ENCODE data around the gene RGL1. TPM values are rescaled to one million over a fixed set of nuclear protein-coding genes. Genes with fewer than 3 reads are reported as not detected.

Gene RGL1
- total RNA-seq, 1 experiment from 2014 or later: 1.3 TPM

GRCh38 chr1:183885142-183885735 lies 80.3 kb downstream of the RGL1 start:
- DNase-seq (ENCODE audit: low read depth, low spot score): no peak
- Histone ChIP-seq H3K27ac (ENCODE audit: low read depth, low read length) (no peak overlapping the region), H3K9me3 (ENCODE audit: control insufficient read depth in 1 of 2, insufficient read depth in 1 of 2, low read depth in 1 of 2, low read length in 2 of 2) (no peaks in the 10 kb centered on the region), H3K4me1 (ENCODE audit: control insufficient read depth in 1 of 2, insufficient read depth in 2 of 2, low read length in 2 of 2) (peaks cover 4 to 10% of the 10 kb centered on the region in 2 experiments; a peak in 2 of 4 replicates), H3K36me3 (ENCODE audit: control insufficient read depth in 1 of 2, insufficient read depth in 2 of 2, low read length in 2 of 2) (no peaks in the 10 kb centered on the region), H3K79me2 (ENCODE audit: insufficient read depth, low read length) (no peaks in the 10 kb centered on the region), H3K27me3 (ENCODE audit: insufficient read depth, low read length) (no peaks in the 10 kb centered on the region), H4K20me1 (ENCODE audit: insufficient read depth) (no peaks in the 10 kb centered on the region), H3K9me2 (ENCODE audit: insufficient read depth) (no peaks in the 10 kb centered on the region), H2AFZ (ENCODE audit: low read depth, low read length, poor library complexity, severe bottlenecking) (no peak overlapping the region), H3K9ac (ENCODE audit: low read length) (no peak overlapping the region), H3K4me2 (ENCODE audit: low read length) (no peak overlapping the region), H3K4me3 (replicated peaks in 1 of 2; ENCODE audit: low read depth in 1 of 2, low read length in 2 of 2) (no peak overlapping the region)
- POLR2A ChIA-PET: no interaction called here
- intact Hi-C loops (cut with micrococcal nuclease): no loop called here
- no peak for TF ChIP-seq SP1 (IDR thresholded peaks at IDR 0.05; ENCODE audit: low read depth)
- no peak for TF ChIP-seq RAD21 (IDR thresholded peaks at IDR 0.05; ENCODE audit: low read depth)
- no peak for TF ChIP-seq MAX (IDR thresholded peaks at IDR 0.05)
- TF ChIP-seq YY1 (IDR thresholded peaks at IDR 0.05; ENCODE audit: extremely low read depth, insufficient replicate concordance, low read depth, low read length): no peak
- no peak for ATAC-seq
- RAD21 ChIA-PET (ENCODE audit: low non-redundant PET in 1 of 2, low total read pairs in 2 of 2, uncharacterized antibody in 2 of 2, unreplicated experiment in 2 of 2): no interaction called here
- BruUV-seq (replicated peaks): no TSS peak
- CTCF ChIA-PET: interaction anchor here (0.9 kb wide), 1 partner anchor 13 kb away, joined by 3 read pairs; no protein-coding TSS in a partner anchor

- no peaks in the 10 kb centered on the region for H3K36me3 ChIP-seq (ENCODE audit: control insufficient read depth in 1 of 2, insufficient read depth in 2 of 2, low read length in 2 of 2)
- H3K4me1 ChIP-seq (ENCODE audit: control insufficient read depth in 1 of 2, insufficient read depth in 2 of 2, low read length in 2 of 2): peaks cover 4 to 10% of the 10 kb centered on the region in 2 experiments; a peak in 2 of 4 replicates
- ChIA-PET RAD21 (ENCODE audit: low non-redundant PET in 1 of 2, low total read pairs in 2 of 2, uncharacterized antibody in 2 of 2, unreplicated experiment in 2 of 2) (no interaction called here), POLR2A (no interaction called here), CTCF (no interaction called here)
- no peaks in the 10 kb centered on the region for H3K9me3 ChIP-seq (ENCODE audit: control insufficient read depth in 1 of 2, insufficient read depth in 1 of 2, low read depth in 1 of 2, low read length in 2 of 2)
- H3K9ac ChIP-seq (ENCODE audit: low read length): no peak overlapping the region
- intact Hi-C loops (cut with micrococcal nuclease): no loop called here
- H3K4me2 ChIP-seq (ENCODE audit: low read length): no peak overlapping the region
- no peaks in the 10 kb centered on the region for H3K27me3 ChIP-seq (ENCODE audit: insufficient read depth, low read length)
- BruUV-seq (replicated peaks): no TSS peak
- no peak overlapping the region for H3K27ac ChIP-seq (ENCODE audit: low read depth, low read length)
- no peaks in the 10 kb centered on the region for H3K79me2 ChIP-seq (ENCODE audit: insufficient read depth, low read length)
- DNase-seq (ENCODE audit: low read depth, low spot score) (no peak), ATAC-seq (no peak)
- no peaks in the 10 kb centered on the region for H4K20me1 ChIP-seq (ENCODE audit: insufficient read depth)
- H2AFZ ChIP-seq (ENCODE audit: low read depth, low read length, poor library complexity, severe bottlenecking): no peak overlapping the region
- no peaks in the 10 kb centered on the region for H3K9me2 ChIP-seq (ENCODE audit: insufficient read depth)
- no peak overlapping the region for H3K4me3 ChIP-seq (replicated peaks in 1 of 2; ENCODE audit: low read depth in 1 of 2, low read length in 2 of 2)
- TF ChIP-seq EGR1 (IDR thresholded peaks at IDR 0.05; ENCODE audit: low read depth) (no peak), RAD21 (IDR thresholded peaks at IDR 0.05; ENCODE audit: low read depth) (no peak), ELF1 (IDR thresholded peaks at IDR 0.05; ENCODE audit: borderline replicate concordance, low read depth) (no peak), EZH2 (IDR thresholded peaks at IDR 0.05) (no peak), POLR2AphosphoS5 (IDR thresholded peaks at IDR 0.05; ENCODE audit: low read depth, low read length) (no peak), REST (IDR thresholded peaks at IDR 0.05; ENCODE audit: low read depth) (no peak), ATF3 (IDR thresholded peaks at IDR 0.05) (no peak), POLR2A (IDR thresholded peaks at IDR 0.05; ENCODE audit: borderline replicate concordance, extremely low read depth, insufficient read depth, insufficient read length) (no peak), ZBTB33 (IDR thresholded peaks at IDR 0.05; ENCODE audit: extremely low read depth, insufficient replicate concordance, low read length) (no peak), FOSL1 (IDR thresholded peaks at IDR 0.05; ENCODE audit: low read depth) (no peak)
These were observed 81.3 kb downstream of the RGL1 start for GRCh38 chr1:183886083-183886828.
